Left cardiac atrium (tissue), 4 donors: Measurements from ENCODE around the gene EIF5AL1. TPM values are rescaled to one million over a fixed set of nuclear protein-coding genes. Genes with fewer than 3 reads are reported as not detected.
A peak's percentile ranks its signal among the peaks of the same experiment; 100 is the strongest.
"Not testable (repeated sequence)": the region's sequence is repeated elsewhere in the genome, so short reads cannot be mapped to it uniquely, and the experiment has no call there.

Experiments
- ATAC-seq, 2 donors: fragments of 200-7000 bp; cut with Tn5 transposase; one replicate each; pipeline ENCODE4 v1.9.1; 2020; ENCODE audit warnings: mild to moderate bottlenecking in 2 of 2, moderate library complexity in 2 of 2
- DNase-seq: peaks from one replicate; pipeline ENCODE4 v3.0.0-alpha.2; 2020
- intact Hi-C, 2 donors: fragments of 100-400 bp; cut with DNase I; formaldehyde crosslinking; loops; one replicate each; pipeline versions ENCODE4 v1.14.1 to v1.15.1; 2022 to 2023
- total RNA-seq, 2 donors: library from RNA; stranded (reverse); fragmentation: NEBNext Ultra II Directional; extraction: Animal tissue kit (Norgen Biotek cat#: 25700); gene quantifications; one replicate each; pipeline ENCODE4 v1.2.1, GENCODE V29; 2021
- donor health status: DM: no; HTN: yes; CAD: no.
- donor health status: DM: no; HTN: yes; CAD: no; lungs with severe emphysema.
- donor health status: DM: yes; HTN: yes; CAD: no.
- donor health status: Dilated cardiomyopathy.

EIF5AL1 gene
- total RNA-seq, 2 donors from 2014 or later = 0.09 to 0.24 TPM

GRCh38 chr10:79505328-79505727, 7.0 kb upstream of the EIF5AL1 start:
- intact Hi-C loops, ATAC-seq, DNase-seq: not testable (repeated sequence)

- ATAC-seq (no peak), DNase-seq (no peak)
- intact Hi-C loops = no loop called here
Measured at GRCh38 chr10:79505829-79506228, 6.5 kb upstream of the EIF5AL1 start.

GRCh38 chr10:79507440-79508167, 4.7 kb upstream of the EIF5AL1 start:
- intact Hi-C loops = no loop called here
- ATAC-seq (no peak), DNase-seq (no peak)

- intact Hi-C loops, ATAC-seq, DNase-seq: not testable (repeated sequence)
Measured at GRCh38 chr10:79508245-79508644, 4.1 kb upstream of the EIF5AL1 start.

- intact Hi-C loops, DNase-seq: not testable (repeated sequence)
- peak; percentile 59 to 64 for ATAC-seq
Measured at GRCh38 chr10:79509306-79509933, 2.9 kb upstream of the EIF5AL1 start.

- intact Hi-C loops = not testable (repeated sequence)
Measured at GRCh38 chr10:79509934-79510508, 2.3 kb upstream of the EIF5AL1 start.

GRCh38 chr10:79516532-79517205, 4.3 kb downstream of the EIF5AL1 start:
- intact Hi-C loops, DNase-seq, ATAC-seq: not testable (repeated sequence)

More at GRCh38 chr10:79509934-79510508, 2.3 kb upstream of the EIF5AL1 start:
- not testable (repeated sequence) for DNase-seq
- ATAC-seq = peak in 1 of 2 donors; percentile 44

GRCh38 chr10:79517567-79517966, 5.2 kb downstream of the EIF5AL1 start:
- intact Hi-C loops, DNase-seq, ATAC-seq: not testable (repeated sequence)

GRCh38 chr10:79521751-79522150, 9.4 kb downstream of the EIF5AL1 start:
- ATAC-seq, intact Hi-C loops, DNase-seq: not testable (repeated sequence)

- ATAC-seq, intact Hi-C loops, DNase-seq: not testable (repeated sequence)
Measured at GRCh38 chr10:79522464-79522863, 10.1 kb downstream of the EIF5AL1 start.

GRCh38 chr10:79523157-79523853, 11.0 kb downstream of the EIF5AL1 start:
- DNase-seq, ATAC-seq, intact Hi-C loops: not testable (repeated sequence)

GRCh38 chr10:79525049-79525710, 12.8 kb downstream of the EIF5AL1 start:
- intact Hi-C loops, ATAC-seq: not testable (repeated sequence)

GRCh38 chr10:79528261-79528660, 15.9 kb downstream of the EIF5AL1 start:
- intact Hi-C loops, ATAC-seq, DNase-seq: not testable (repeated sequence)

More at GRCh38 chr10:79525049-79525710, 12.8 kb downstream of the EIF5AL1 start:
- DNase-seq = not testable (repeated sequence)

GRCh38 chr10:79533142-79533902, 21.0 kb downstream of the EIF5AL1 start:
- ATAC-seq = peak in 1 of 2 donors; percentile 55
- DNase-seq, intact Hi-C loops: not testable (repeated sequence)

GRCh38 chr10:79533903-79534175, 21.5 kb downstream of the EIF5AL1 start:
- ATAC-seq, DNase-seq, intact Hi-C loops: not testable (repeated sequence)

- intact Hi-C loops, DNase-seq, ATAC-seq: not testable (repeated sequence)
Measured at GRCh38 chr10:79538311-79538710, 26.0 kb downstream of the EIF5AL1 start.

- DNase-seq, intact Hi-C loops, ATAC-seq: not testable (repeated sequence)
Measured at GRCh38 chr10:79540930-79541329, 28.6 kb downstream of the EIF5AL1 start.

- ATAC-seq (no peak), DNase-seq (no peak)
- intact Hi-C loops = no loop called here
Measured at GRCh38 chr10:79542626-79543025, 30.3 kb downstream of the EIF5AL1 start.
